Transverse colon (tissue), 4 donors: ENCODE measurements around the gene CHID1. TPM values are rescaled to one million over a fixed set of nuclear protein-coding genes. Genes with fewer than 3 reads are reported as not detected.

Experiments used
- DNase-seq: peaks from one replicate; pipeline ENCODE4 v3.0.0-alpha.2; 2019
- H3K27ac ChIP-seq, 4 donors: fragments of 200-600 bp; sonication (generic); 2 replicates each; pipeline ENCODE4 v1.5.1; 2016 to 2018; ENCODE audit warnings: inconsistent platforms in 4 of 4
- H3K27me3 ChIP-seq: fragments of 200-600 bp; sonication (generic); 2 replicates; pipeline ENCODE4 v1.5.1; 2017; ENCODE audit warnings: inconsistent platforms
- H3K36me3 ChIP-seq, 4 donors: fragments of 200-600 bp; sonication (generic); 2 replicates each; pipeline ENCODE4 v1.5.1; 2017 to 2019; ENCODE audit warnings: inconsistent platforms in 4 of 4
- H3K4me1 ChIP-seq, 4 donors: fragments of 200-600 bp; sonication (generic); 2 replicates each; pipeline ENCODE4 v1.5.1; 2017 to 2020; ENCODE audit warnings: inconsistent platforms in 4 of 4
- H3K4me3 ChIP-seq, 4 donors: fragments of 200-600 bp; sonication (generic); 1 replicate in 1 of 4; 2 replicates in 3 of 4; pipeline versions ENCODE4 v1.5.1 to v1.6.1; 2017 to 2019; ENCODE audit warnings: inconsistent platforms in 4 of 4
- H3K9me3 ChIP-seq, 2 donors: fragments of 200-600 bp; sonication (generic); 2 replicates each; pipeline ENCODE4 v1.5.1; 2017 to 2019; ENCODE audit warnings: inconsistent platforms in 2 of 2
- EP300 ChIP-seq: sonication (generic); formaldehyde crosslinking; IDR thresholded peaks from one replicate; pipeline ENCODE4 v1.6.1; 2017; ENCODE audit warnings: antibody characterized with exemption, low read depth
- POLR2A ChIP-seq: fragments of 450-650 bp; IDR thresholded peaks from one replicate; pipeline ENCODE4 v1.6.1; 2016; ENCODE audit warnings: antibody characterized with exemption, mild to moderate bottlenecking, moderate library complexity
- POLR2AphosphoS5 ChIP-seq, 3 donors: sonication (generic); formaldehyde crosslinking; IDR thresholded peaks; one replicate each; pipeline ENCODE4 v1.6.1; 2016; ENCODE audit warnings: antibody characterized with exemption in 3 of 3
- WGBS, 2 donors: methylation state at CpG; one replicate each; pipeline ENCODE4 v1.1.5; 2018; ENCODE audit warnings: low coverage in 1 of 2; 5-methylcytosine and 5-hydroxymethylcytosine counted together
- in situ Hi-C, 4 donors: fragments of 200-750 bp; cut with MboI; loops; one replicate each; pipeline versions ENCODE4 v1.15.0 to v1.15.1; 2017; ENCODE audit warnings: low sequenced_read_pairs in 3 of 4, low pct_ligation_motif_present in 1 of 4, low pct_unique_long_range_greater_than_20kb in 1 of 4
- intact Hi-C: fragments of 100-400 bp; cut with DNase I; formaldehyde crosslinking; loops from one replicate; pipeline ENCODE4 v1.15.1; 2023; ENCODE audit warnings: low total_unique reads
- total RNA-seq, 4 donors: library from RNA; depleted of rRNA; stranded (reverse); fragments of >200 nt; gene quantifications; one replicate each; pipeline ENCODE4 v1.1.0, GENCODE V29; 2016
- TF ChIP-seq, protein P1 (sequence below), 5 experiments: fragments of 200-600 bp in 3 of 5; fragments of 450-650 bp in 2 of 5; sonication (generic) in 3 of 5; IDR thresholded peaks; 1 replicate in 2 of 5; 2 replicates in 3 of 5; pipeline ENCODE4 v1.5.1; 2016 to 2017; ENCODE audit warnings: antibody characterized with exemption in 5 of 5, inconsistent platforms in 3 of 5, mild to moderate bottlenecking in 2 of 5, moderate library complexity in 1 of 5

The CHID1 gene
- total RNA-seq, 4 donors from 2014 or later, result 15.3 to 58.2 (median 41.4) TPM

DNA sequence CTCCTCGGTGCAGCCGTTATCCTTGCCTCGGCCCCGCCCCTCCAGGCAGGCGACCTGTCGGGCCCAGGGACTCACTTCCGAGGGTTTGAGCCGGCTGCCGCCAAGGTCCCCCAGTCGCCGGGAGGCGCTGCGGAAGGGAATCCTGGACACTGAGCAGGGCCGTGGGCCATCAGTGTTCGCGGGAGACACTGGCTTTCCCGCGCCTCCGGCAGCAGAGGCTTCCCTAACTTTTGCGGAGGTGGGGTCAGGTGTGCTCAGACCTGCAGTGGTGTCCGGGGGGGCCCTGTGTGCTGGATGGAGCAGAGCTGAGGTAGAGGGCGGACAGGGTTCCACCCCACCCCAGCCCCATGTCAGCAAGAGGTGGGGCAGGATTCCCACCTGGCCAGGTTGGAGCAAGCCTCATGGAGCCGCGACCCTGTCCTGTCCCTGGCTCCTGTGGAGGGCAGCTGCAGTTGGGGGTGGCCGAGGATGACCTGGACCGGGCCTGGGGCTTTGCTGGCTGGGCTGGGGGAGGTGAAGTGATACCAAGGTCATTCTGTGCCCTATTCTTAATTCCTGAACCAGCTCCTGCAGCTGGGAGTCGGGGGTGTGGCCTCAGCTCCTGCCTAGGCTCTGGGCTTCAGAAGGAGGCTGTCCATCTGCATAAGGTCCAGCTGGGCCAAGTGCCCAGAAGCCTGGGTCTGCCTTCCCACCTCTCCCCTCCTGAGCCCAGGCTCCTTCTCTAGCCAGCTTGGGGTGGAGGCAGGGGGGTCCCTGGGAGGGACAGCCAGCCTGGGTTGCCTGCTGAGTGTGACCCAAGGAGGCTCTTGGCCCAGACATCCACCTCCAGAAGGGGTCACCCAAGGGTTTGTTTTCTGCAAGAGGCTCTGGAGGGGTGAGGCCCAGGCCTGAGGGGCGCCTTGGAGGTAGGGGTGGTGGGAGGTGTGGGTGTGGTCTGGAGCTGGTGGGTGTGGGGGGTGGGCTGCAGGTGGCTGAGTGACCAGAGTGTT is 59.5 kb downstream of the CHID1 start:
- Histone ChIP-seq H3K27me3 (peaks cover 38% of the 10 kb centered on the region), H3K36me3 (no peaks in the 10 kb centered on the region), H3K9me3 (no peaks in the 10 kb centered on the region), H3K4me3 (no peak overlapping the region), H3K27ac (no peak overlapping the region), H3K4me1 (peaks cover 10 to 27% (median 17%) of the 10 kb centered on the region in 4 donors)
- intact Hi-C loops, result loop anchor here (10.0 kb wide), 1 partner anchor 204 kb away; no protein-coding TSS in a partner anchor
- TF ChIP-seq EP300 (no peak), POLR2A (no peak), POLR2AphosphoS5 (IDR thresholded peaks at IDR 0.05) (no peak)
- TF ChIP-seq, protein P1, sequence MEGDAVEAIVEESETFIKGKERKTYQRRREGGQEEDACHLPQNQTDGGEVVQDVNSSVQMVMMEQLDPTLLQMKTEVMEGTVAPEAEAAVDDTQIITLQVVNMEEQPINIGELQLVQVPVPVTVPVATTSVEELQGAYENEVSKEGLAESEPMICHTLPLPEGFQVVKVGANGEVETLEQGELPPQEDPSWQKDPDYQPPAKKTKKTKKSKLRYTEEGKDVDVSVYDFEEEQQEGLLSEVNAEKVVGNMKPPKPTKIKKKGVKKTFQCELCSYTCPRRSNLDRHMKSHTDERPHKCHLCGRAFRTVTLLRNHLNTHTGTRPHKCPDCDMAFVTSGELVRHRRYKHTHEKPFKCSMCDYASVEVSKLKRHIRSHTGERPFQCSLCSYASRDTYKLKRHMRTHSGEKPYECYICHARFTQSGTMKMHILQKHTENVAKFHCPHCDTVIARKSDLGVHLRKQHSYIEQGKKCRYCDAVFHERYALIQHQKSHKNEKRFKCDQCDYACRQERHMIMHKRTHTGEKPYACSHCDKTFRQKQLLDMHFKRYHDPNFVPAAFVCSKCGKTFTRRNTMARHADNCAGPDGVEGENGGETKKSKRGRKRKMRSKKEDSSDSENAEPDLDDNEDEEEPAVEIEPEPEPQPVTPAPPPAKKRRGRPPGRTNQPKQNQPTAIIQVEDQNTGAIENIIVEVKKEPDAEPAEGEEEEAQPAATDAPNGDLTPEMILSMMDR (IDR thresholded peaks at IDR 0.05), result no peak
- WGBS, 2 donors, result 64% methylated on average over 17 of the region's 28 CpGs; no CpG with 5 or more reads in 1 of the 2 donors
- no peak for DNase-seq
- in situ Hi-C loops, result loop anchor here in 2 of 4 donors (25.0 kb wide), 1 partner anchor 186 kb away; the partner anchor contains the start of gene MUC6 (in 2 of the 2)

DNA sequence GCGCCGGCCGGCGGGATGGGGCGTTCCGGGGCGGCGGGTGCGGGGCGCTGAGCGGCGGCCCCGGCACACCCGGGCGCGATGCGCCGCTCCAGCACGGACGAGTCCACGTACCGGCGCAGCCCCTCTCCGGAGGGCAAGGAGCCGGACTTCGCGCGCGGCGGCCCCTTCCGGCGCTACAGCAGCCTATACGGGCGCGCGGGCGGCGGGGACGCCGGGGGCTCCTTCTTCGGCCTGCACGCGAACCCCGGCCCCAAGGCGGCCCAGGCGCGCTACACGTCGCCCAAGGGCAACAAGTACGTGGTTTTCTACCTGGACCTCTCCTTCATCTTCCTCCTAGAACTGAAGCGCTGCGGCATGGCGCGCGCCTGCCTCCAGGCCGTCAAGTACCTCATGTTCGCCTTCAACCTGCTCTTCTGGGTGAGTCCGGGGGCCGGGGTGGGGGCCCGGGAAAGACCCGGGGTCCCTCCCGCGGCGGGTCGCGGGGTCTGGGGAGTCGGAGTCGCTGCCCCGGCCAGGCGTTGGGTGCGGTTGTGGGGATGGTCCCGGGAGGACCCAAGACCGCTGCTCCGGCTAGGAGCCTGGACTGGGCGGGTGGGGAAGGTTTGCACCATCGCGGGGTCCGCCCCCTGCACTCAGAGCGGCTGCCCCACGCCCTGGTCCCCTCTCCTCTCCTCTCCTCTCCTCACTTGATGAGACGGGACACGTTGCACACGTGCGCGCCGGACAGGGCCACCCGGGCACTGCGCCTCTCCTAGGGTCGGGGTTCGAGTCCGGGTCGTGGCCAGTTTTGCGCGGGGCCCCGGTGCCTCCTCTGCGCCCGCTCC is 60.4 kb downstream of the CHID1 start:
- no peak for DNase-seq
- intact Hi-C loops (loop anchor here (10.0 kb wide), 1 partner anchor 205 kb away; no protein-coding TSS in a partner anchor), in situ Hi-C loops (loop anchor here in 2 of 4 donors (25.0 kb wide), 1 partner anchor 187 kb away; the partner anchor contains the start of gene MUC6 (in 2 of the 2))
- TF ChIP-seq POLR2AphosphoS5 (IDR thresholded peaks at IDR 0.05) (no peak), POLR2A (no peak), EP300 (no peak)
- TF ChIP-seq, protein P1 (IDR thresholded peaks at IDR 0.05), result no peak
- Histone ChIP-seq H3K36me3 (no peaks in the 10 kb centered on the region), H3K9me3 (no peaks in the 10 kb centered on the region), H3K27ac (no peak overlapping the region), H3K27me3 (peaks cover 38% of the 10 kb centered on the region), H3K4me1 (peaks cover 10 to 29% (median 19%) of the 10 kb centered on the region in 4 donors), H3K4me3 (peak overlapping the region in 2 of 4 donors; percentile 32 to 48)
- WGBS, 2 donors, result 29% methylated on average over 64 of the region's 97 CpGs; no CpG with 5 or more reads in 1 of the 2 donors

DNA sequence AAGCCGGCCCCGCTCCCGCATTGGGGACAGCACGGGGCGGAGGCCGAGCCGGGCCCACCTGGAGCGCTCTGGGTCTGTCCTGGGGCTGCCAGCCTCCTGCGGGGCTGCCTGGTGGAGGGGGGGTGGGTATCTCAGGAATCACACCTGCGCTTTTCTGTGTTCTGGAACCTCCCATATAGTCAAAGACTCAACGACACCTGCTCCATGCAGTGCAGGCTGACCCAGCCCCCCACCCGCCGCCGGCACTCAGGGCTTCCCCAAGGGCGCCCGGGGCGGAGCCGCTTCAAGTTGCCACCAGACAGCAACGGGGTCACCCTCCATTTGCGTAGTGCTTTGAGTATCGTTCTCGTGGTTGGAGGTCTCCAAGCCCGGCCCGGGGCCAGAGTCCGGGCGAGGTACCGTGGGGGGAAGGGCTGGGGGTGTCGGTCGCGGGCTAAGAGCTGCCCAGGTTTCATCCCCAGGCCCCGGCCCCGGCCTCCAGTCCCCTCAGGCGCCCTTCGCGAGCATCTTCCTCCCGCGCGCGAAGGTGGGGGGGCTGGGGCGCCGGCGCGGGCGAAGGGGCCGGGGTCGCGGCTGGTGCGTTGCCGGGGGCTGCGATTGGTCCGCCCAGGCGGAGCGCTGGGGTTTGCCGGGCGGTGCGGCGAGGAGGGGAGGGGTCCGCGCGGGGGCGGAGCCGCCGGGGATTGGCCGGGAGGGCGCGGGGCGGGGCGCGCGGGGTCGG is 61.3 kb downstream of the CHID1 start:
- Histone ChIP-seq H3K27me3 (peaks cover 38% of the 10 kb centered on the region), H3K9me3 (no peaks in the 10 kb centered on the region), H3K36me3 (no peaks in the 10 kb centered on the region), H3K4me1 (peaks cover 18 to 38% (median 28%) of the 10 kb centered on the region in 4 donors), H3K27ac (no peak overlapping the region), H3K4me3 (peak overlapping the region in 3 of 4 donors; percentile 14 to 48 (median 32))
- WGBS, 2 donors, result 1% methylated on average over 18 of the region's 71 CpGs; no CpG with 5 or more reads in 1 of the 2 donors
- no peak for TF ChIP-seq POLR2A
- no peak for TF ChIP-seq POLR2AphosphoS5 (IDR thresholded peaks at IDR 0.05)
- TF ChIP-seq, protein P1 (IDR thresholded peaks at IDR 0.05), result no peak
- intact Hi-C loops, result no loop called here
- in situ Hi-C loops, result no loop called here
- DNase-seq, result no peak
